ENCODE data around the gene CDH13. TPM values are rescaled to one million over a fixed set of nuclear protein-coding genes. Genes with fewer than 3 reads are reported as not detected.

CDH13 gene
- total RNA-seq, 2 donors from 2014 or later: 4.1 to 7.1 TPM

DNA sequence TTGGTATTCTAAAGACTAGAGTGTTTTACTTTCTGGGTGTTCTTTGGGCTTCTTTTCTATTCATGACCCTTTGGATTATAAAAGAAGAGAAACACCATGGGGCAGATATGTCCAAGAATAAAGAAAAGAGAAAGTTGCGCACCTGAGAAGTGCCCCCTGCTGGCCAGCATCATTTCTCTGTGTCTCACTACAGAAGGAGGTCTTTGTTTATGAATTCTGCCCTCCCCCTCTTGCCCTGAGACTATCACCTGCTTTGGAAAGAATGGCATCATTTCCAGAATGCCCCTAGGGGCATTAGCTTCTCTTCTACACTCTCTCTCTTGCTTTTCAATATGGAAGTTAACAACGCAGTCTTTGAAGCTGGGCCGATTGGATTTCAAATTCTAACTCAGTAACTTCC, 45.0 kb downstream of the CDH13 start:
- DNase-seq (peak in 1 of 2 donors; percentile 46), ATAC-seq (no peak)
- intact Hi-C loops (cut with DNase I, micrococcal nuclease): no loop called here

DNA sequence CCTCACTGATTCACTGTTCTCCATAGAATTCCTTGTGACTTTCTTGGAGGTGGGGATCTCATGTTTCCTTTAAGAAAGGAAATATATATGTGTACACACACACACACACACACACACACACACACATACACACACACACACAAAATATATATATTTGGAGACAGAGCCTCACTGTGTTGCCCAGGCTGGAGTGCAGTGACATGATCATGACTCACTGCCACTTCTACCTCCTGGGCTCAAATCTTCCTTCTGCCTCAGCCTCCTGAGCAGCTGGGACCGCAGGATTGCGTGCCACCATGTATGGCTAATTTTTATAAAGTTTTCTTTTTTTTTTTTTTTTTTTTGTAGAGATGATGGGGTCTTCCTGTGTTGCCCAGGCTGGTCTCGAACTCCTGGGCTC, 45.9 kb downstream of the CDH13 start:
- intact Hi-C loops (cut with DNase I, micrococcal nuclease): no loop called here
- ATAC-seq: no peak

GRCh38 chr16:82675300-82675699, 48.5 kb downstream of the CDH13 start:
- ATAC-seq: no peak
- intact Hi-C loops (cut with DNase I, micrococcal nuclease): no loop called here
- no peak for DNase-seq

More for the DNA sequence above, 45.9 kb downstream of the CDH13 start:
- no peak for DNase-seq

DNA sequence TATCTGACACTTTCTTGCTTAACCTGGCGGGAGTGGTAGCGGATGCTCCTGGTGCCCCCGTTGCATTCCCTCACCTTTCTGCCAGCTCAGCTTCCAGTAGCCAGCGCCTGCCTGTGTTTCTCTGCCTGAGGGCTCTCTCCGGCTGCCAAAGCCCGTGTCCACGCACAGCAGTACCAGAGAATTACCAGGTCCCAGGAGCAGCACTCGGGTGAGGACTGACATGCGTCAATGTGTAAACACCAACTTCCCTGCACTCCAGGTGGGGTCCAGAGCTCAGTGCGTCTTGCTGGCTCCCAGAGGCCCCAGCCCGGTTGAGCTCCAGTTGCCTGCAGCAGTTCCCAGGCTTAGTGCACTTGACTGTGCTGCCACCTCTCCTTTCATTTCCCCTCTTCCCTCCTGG, 54.8 kb downstream of the CDH13 start:
- DNase-seq (no peak), ATAC-seq (no peak)
- intact Hi-C loops (cut with DNase I, micrococcal nuclease): no loop called here

DNA sequence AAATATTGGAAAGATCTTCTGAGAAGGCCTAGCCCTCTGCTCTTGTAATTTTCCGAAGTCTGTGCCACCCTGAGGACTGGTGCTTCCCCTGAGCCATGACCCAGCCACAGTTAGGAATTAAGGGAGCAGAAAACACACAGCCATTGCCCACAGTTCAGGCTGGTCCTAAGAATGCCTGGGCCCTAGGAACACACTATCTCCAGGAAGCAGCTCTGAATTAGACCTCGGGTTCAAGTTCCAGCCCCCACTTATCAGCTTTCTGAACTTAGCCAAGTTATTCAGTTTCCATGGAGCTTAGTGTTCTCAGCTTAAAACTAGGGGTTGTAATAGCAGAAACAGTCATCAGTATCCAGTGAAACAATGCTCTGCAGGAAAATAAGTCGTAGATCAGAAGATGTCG, 56.0 kb downstream of the CDH13 start:
- intact Hi-C loops (cut with DNase I, micrococcal nuclease): no loop called here

GRCh38 chr16:82684256-82684655, 57.5 kb downstream of the CDH13 start:
- ATAC-seq: no peak
- no peak for DNase-seq
- intact Hi-C loops (cut with DNase I, micrococcal nuclease): no loop called here

More for the DNA sequence above, 56.0 kb downstream of the CDH13 start:
- ATAC-seq: no peak
- no peak for DNase-seq

DNA sequence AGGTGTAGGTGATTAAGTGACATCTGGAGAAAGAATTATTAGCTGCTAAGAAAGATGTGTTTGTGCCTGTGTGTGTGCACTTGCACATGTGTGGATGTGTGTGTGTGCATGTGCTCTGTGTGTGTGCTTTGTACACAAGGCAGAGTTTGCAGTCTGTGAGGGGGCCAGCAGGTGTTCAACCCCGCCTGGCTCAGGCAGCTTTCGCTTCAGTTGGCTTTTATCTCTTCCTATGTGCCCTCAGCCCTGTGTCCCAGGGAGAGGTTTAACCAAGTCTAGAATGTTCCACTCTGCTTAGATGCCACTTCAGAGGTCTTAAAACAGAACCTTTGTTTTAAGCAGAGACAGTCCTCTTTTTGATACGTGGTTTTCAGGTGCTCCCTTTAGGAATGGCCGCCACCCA, 58.8 kb downstream of the CDH13 start:
- ATAC-seq (no peak), DNase-seq (no peak)
- intact Hi-C loops (cut with DNase I, micrococcal nuclease): no loop called here

DNA sequence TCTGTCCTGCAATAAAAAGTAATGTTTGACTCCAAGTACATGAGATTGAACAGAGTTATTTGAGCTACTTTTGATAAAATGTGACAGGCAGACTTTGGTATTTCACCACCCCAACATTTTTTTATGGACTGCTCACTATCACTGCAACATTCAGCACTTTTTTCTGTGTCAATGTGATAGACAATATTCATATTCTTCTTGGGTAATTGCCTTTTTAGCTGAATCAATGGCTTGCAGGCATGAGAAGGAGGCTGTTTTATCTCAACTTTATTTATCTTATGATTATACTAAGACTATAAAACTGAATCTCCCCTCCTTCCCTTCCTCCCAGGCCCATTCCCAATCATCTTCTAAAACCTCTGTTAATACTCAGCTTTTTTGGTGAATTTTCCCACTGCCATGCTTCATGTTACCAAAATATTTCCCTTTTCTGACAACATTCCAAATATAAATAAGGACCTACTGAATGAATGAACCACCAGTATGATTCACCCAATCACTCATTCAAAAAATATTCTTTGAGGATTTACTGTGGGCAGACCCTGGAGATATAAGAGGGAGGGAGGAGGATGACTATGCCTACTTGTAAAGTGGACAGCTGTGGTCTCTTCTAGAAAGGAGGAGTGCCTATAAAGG, 67.6 kb downstream of the CDH13 start:
- ATAC-seq: no peak
- DNase-seq: no peak
- intact Hi-C loops (cut with DNase I, micrococcal nuclease): no loop called here

DNA sequence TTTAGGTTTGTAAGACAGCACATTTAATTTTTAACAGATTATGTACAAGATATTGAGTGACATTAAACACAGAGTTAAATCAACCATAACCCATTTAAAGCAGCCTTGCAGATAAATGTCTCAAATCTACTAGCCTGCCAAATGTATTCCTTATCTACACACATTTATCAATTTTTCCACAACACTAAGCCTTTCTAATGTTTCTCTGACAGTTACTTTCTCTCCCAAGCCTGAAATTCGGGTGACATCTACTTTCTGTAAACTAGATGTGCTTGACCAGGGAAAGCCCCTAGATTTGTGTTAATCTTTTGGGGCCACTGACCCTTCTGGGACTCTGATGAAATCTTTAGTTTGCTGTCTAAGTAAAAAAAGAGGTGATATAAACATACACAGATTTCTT, 69.0 kb downstream of the CDH13 start:
- ATAC-seq: no peak
- intact Hi-C loops (cut with DNase I, micrococcal nuclease): no loop called here
- no peak for DNase-seq

DNA sequence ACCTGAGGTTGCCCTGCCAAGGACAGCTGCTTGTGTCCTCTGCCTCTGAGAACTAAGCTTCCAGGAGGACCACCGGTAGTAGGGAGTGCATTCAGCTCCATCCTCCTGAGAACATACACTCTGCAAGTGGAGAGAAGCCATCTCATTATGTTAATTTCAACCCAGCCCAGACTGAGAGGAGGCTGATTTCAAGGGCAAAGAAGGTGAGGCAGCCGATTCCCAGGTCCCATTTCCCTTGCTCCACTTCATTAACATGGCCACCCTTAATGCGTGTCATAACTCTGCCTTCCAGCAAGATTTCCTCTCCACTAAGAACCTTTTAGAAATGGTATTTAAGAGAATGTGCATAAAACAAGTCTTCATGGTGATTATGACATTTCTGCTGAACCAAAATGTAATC, 72.5 kb downstream of the CDH13 start:
- intact Hi-C loops (cut with DNase I, micrococcal nuclease): no loop called here
- ATAC-seq (no peak), DNase-seq (no peak)

GRCh38 chr16:82699711-82700495, 73.1 kb downstream of the CDH13 start:
- DNase-seq: no peak
- ATAC-seq: no peak
- intact Hi-C loops (cut with DNase I, micrococcal nuclease): no loop called here

DNA sequence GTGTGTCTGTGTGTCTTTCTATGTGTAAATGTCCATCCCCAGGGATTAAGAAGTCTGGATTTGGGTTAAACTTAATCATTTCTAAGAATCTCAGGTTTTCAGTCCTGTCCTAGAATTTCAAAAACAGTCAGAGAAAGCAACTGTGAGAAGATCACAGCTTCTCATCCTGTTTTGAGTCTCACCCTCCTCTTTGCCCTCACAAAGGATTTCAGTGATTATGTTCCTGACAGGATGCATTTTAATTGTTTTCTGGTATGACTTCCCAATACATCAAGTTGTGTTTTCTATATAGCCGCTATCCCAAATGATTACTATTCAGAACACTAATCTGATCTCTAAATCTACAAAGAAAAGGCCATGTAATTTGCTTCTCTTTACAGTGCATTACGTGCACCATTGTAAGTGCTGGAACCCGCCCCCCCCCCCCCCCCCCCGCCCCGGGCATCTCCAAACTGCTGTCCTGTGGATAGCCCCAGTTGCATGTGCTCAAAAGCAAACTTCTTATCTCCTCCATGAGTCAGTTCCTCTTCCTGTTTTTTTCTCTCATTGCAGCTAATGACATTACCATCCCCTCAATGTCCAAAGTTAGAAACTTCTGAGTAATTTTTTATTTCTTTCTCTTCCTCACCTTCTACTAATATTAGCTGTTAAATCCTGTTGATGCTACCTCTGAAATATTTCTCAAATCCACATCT, 73.9 kb downstream of the CDH13 start:
- DNase-seq (no peak), ATAC-seq (no peak)
- intact Hi-C loops (cut with DNase I, micrococcal nuclease): no loop called here

DNA sequence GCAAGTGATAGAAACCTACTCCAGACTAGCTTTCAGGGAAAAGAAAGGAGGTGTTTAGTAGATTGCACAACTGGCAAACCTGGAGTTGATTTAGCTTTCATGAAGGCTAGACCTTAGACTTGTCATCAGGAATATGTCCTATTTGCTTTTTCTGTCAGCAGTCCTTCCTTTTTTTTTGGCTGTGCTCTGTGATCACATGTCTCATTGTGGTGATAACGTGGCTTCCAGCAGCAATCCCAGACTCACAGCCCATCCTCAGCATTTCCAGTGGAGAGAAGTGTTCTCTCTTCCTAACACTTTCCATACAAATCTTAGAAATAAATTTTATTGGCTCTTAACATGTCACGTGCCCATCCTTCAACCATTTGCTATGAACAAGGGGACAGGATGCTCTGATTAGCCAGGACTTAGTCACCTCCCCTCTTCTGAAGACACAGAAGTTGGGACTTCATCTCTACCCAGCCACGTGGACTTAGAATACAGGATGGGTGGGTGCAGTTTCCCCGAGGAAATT, 74.7 kb downstream of the CDH13 start:
- ATAC-seq: no peak
- intact Hi-C loops (cut with DNase I, micrococcal nuclease): no loop called here

DNA sequence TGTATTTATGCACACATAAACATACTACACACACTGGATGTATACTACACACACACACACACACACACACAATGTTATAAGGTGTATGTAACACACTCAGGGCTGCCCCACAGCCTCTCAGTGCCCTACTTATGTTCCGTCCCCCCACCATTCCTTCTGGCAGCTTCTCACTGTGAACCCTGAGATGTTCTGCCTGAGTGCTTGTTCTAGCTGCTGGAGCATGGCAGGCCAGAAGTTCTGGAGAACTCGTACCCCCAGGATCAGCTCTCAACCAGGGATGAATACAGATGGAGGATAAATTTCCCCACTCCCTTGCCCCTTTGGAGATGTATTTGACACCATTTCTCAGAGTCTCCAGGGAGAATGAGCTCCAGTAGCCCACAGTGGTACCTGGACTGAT, 76.4 kb downstream of the CDH13 start:
- DNase-seq (no peak), ATAC-seq (no peak)
- intact Hi-C loops (cut with DNase I, micrococcal nuclease): no loop called here

More for the DNA sequence above, 74.7 kb downstream of the CDH13 start:
- no peak for DNase-seq

DNA sequence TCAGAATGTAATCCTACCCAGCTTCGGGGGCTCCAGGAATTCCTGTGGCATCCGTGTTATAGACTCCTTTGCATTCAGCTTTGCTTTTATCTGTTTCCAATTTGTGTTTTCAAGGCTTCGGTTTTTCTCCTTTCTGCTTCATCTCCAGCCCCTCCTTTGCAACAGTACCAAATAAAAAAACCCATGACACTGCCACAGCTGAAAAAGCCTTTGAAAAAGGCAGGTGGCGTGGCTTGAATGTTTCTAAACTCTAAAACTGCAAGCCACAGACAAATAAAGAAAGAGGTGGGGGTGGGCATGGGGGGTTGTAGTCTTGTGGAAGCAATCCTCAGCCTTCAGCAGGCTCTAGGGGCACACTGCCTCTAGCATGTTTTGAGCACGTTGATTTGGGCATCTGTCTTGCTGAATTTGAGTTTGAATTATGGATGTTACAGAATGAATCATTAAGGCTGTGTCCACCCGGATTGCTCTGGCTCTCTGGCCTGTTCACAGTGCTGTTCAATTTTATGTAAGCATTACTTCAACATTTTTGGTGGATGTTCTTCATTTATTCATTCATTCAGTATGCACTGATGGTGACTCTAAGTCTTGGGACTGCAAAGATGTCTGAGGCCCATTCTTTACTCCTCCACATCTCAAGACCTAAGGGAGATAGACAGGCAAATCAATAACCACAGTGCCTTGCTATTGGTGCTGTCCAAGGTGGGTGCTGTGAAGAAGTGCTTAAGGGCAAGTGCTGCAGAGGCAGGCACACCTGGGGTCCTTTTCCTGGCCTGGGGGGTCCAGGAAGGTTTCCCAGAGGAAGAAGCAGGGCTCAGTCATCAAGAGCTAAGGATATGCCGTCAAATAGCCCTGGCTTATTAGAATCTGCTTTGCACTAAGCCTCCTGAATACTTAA, 77.4 kb downstream of the CDH13 start:
- no peak for ATAC-seq
- intact Hi-C loops (cut with DNase I, micrococcal nuclease): no loop called here
- DNase-seq: no peak

GRCh38 chr16:82709987-82710386, 83.2 kb downstream of the CDH13 start:
- ATAC-seq (no peak), DNase-seq (no peak)
- intact Hi-C loops (cut with DNase I, micrococcal nuclease): no loop called here

- ATAC-seq (no peak), DNase-seq (no peak)
- intact Hi-C loops (cut with DNase I, micrococcal nuclease): no loop called here
These were observed 87.0 kb downstream of the CDH13 start for GRCh38 chr16:82713778-82714177.

- ATAC-seq (no peak), DNase-seq (no peak)
- intact Hi-C loops (cut with DNase I, micrococcal nuclease): no loop called here
These were observed 88.4 kb downstream of the CDH13 start for GRCh38 chr16:82715160-82715559.

GRCh38 chr16:82715833-82716232, 89.1 kb downstream of the CDH13 start:
- intact Hi-C loops (cut with DNase I, micrococcal nuclease): no loop called here
- ATAC-seq: no peak
- no peak for DNase-seq
